Measurements from ENCODE around the gene NDUFA7. TPM values are rescaled to one million over a fixed set of nuclear protein-coding genes. Genes with fewer than 3 reads are reported as not detected.

The NDUFA7 gene
- total and polyA plus RNA-seq, 2 of the 13 experiments (the other 11 are each of a cell fraction or from before 2014, with no cell fraction given) = 64.5 to 71.5 TPM

DNA sequence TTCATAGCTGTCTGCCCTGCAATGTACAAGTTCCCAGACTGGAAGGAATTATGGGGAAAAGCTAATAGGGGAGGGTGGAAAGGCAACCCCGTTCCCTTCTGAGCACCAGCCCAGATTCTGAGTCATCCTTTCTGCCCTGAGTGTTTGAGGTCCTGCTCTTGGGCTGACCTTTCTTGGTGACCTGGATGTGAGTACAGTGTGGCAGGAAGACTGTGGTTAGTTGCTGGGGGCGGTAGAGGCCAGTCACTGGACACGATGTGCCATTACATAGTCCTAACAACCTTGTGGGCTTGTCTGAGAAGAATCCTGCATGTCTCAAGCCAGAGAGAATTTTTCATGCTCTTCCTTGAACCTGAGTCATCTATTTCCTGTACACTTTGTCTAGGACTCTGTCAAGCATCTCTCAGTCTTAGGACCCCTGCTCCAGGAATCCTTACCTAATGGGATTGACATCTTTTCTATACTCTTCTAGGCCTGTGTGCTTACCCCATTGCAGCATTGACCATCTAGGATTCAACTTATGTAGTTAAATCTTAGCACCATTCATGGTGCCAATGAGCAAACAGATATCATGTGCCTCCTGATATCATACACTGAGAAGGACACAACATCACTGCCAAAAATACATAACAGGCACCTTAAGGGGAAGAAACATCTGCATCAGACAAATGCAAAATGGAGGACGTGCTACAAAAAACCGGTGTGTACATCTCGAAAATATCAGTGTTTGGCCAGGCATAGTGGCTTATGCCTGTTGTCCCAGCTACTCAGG, 34.6 kb upstream of the NDUFA7 start (continued):
- TF ChIP-seq MYC (CRISPR knock-in tag; IDR thresholded peaks at IDR 0.05; ENCODE audit: borderline replicate concordance) = no peak
- TF ChIP-seq, protein P1, sequence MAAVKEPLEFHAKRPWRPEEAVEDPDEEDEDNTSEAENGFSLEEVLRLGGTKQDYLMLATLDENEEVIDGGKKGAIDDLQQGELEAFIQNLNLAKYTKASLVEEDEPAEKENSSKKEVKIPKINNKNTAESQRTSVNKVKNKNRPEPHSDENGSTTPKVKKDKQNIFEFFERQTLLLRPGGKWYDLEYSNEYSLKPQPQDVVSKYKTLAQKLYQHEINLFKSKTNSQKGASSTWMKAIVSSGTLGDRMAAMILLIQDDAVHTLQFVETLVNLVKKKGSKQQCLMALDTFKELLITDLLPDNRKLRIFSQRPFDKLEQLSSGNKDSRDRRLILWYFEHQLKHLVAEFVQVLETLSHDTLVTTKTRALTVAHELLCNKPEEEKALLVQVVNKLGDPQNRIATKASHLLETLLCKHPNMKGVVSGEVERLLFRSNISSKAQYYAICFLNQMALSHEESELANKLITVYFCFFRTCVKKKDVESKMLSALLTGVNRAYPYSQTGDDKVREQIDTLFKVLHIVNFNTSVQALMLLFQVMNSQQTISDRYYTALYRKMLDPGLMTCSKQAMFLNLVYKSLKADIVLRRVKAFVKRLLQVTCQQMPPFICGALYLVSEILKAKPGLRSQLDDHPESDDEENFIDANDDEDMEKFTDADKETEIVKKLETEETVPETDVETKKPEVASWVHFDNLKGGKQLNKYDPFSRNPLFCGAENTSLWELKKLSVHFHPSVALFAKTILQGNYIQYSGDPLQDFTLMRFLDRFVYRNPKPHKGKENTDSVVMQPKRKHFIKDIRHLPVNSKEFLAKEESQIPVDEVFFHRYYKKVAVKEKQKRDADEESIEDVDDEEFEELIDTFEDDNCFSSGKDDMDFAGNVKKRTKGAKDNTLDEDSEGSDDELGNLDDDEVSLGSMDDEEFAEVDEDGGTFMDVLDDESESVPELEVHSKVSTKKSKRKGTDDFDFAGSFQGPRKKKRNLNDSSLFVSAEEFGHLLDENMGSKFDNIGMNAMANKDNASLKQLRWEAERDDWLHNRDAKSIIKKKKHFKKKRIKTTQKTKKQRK (IDR thresholded peaks at IDR 0.05; ENCODE audit: low read length) = no peak
- TF ChIP-seq RFXAP (CRISPR knock-in tag; IDR thresholded peaks at IDR 0.05; ENCODE audit: borderline replicate concordance) = no peak
- no peak for TF ChIP-seq ZNF124 (CRISPR knock-in tag; IDR thresholded peaks at IDR 0.05)
- TF ChIP-seq, protein P2, sequence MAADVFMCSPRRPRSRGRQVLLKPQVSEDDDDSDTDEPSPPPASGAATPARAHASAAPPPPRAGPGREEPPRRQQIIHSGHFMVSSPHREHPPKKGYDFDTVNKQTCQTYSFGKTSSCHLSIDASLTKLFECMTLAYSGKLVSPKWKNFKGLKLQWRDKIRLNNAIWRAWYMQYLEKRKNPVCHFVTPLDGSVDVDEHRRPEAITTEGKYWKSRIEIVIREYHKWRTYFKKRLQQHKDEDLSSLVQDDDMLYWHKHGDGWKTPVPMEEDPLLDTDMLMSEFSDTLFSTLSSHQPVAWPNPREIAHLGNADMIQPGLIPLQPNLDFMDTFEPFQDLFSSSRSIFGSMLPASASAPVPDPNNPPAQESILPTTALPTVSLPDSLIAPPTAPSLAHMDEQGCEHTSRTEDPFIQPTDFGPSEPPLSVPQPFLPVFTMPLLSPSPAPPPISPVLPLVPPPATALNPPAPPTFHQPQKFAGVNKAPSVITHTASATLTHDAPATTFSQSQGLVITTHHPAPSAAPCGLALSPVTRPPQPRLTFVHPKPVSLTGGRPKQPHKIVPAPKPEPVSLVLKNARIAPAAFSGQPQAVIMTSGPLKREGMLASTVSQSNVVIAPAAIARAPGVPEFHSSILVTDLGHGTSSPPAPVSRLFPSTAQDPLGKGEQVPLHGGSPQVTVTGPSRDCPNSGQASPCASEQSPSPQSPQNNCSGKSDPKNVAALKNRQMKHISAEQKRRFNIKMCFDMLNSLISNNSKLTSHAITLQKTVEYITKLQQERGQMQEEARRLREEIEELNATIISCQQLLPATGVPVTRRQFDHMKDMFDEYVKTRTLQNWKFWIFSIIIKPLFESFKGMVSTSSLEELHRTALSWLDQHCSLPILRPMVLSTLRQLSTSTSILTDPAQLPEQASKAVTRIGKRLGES (CRISPR knock-in tag; IDR thresholded peaks at IDR 0.05; ENCODE audit: borderline replicate concordance) = no peak
- no peak for TF ChIP-seq MED8 (CRISPR knock-in tag; IDR thresholded peaks at IDR 0.05; ENCODE audit: insufficient replicate concordance)
- TF ChIP-seq PPARG (CRISPR knock-in tag; conservative IDR thresholded peaks at IDR 0.05) = 0 out of 2 replicates have a peak, but pooled peaks have one; percentile 26
- TF ChIP-seq JUND (CRISPR knock-in tag; IDR thresholded peaks at IDR 0.05) = peak; percentile 77
- TF ChIP-seq NR2F1 (CRISPR knock-in tag; IDR thresholded peaks at IDR 0.05) = peak; percentile 90 to 93
- TF ChIP-seq ZFP36L1 (CRISPR knock-in tag; IDR thresholded peaks at IDR 0.05) = no peak
- TF ChIP-seq HDAC2 (CRISPR knock-in tag; IDR thresholded peaks at IDR 0.05) = peak; percentile 68; the same call in 1 of the 2 replicates
- TF ChIP-seq ZNF143 (CRISPR knock-in tag; IDR thresholded peaks at IDR 0.05) = peak; percentile 28; the same call in 1 of the 2 replicates
- no peak for TF ChIP-seq ZNF773 (CRISPR knock-in tag; IDR thresholded peaks at IDR 0.05; ENCODE audit: borderline replicate concordance)
- TF ChIP-seq ZNF614 (CRISPR knock-in tag; IDR thresholded peaks at IDR 0.05; ENCODE audit: borderline replicate concordance) = 0 out of 2 replicates have a peak, but pooled peaks have one; percentile 28
- TF ChIP-seq PLSCR1 (CRISPR knock-in tag; IDR thresholded peaks at IDR 0.05; ENCODE audit: borderline replicate concordance) = no peak
- no peak for TF ChIP-seq MATR3 (CRISPR knock-in tag; IDR thresholded peaks at IDR 0.05)
- peak; percentile 54; the same call in 1 of the 2 replicates for TF ChIP-seq HDAC1 (CRISPR knock-in tag; IDR thresholded peaks at IDR 0.05)
- TF ChIP-seq ZIK1 (CRISPR knock-in tag; IDR thresholded peaks at IDR 0.05; ENCODE audit: borderline replicate concordance, low read depth) = no peak
- TF ChIP-seq NCOA1 (CRISPR knock-in tag; IDR thresholded peaks at IDR 0.05) = no peak
- TF ChIP-seq, protein P3, sequence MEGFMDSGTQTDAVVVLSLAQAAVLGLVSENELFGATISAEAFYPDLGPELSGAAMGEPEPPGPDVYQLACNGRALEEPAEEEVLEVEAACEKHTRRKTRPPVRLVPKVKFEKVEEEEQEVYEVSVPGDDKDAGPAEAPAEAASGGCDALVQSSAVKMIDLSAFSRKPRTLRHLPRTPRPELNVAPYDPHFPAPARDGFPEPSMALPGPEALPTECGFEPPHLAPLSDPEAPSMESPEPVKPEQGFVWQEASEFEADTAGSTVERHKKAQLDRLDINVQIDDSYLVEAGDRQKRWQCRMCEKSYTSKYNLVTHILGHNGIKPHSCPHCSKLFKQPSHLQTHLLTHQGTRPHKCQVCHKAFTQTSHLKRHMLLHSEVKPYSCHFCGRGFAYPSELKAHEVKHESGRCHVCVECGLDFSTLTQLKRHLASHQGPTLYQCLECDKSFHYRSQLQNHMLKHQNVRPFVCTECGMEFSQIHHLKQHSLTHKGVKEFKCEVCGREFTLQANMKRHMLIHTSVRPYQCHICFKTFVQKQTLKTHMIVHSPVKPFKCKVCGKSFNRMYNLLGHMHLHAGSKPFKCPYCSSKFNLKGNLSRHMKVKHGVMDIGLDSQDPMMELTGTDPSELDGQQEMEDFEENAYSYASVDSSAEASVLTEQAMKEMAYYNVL (CRISPR knock-in tag; IDR thresholded peaks at IDR 0.05; ENCODE audit: borderline replicate concordance) = 0 out of 2 replicates have a peak, but pooled peaks have one; percentile 31

All from HepG2 (cell line).